Activated CD8-positive, alpha-beta memory T cell treated with anti-CD3 and anti-CD28 coated beads, Interleukin-2, amount 10 ng/mL, durations not matched to agents 7 days and 5 days (primary cell): ENCODE data around the gene PAMR1. TPM values are rescaled to one million over a fixed set of nuclear protein-coding genes. Genes with fewer than 3 reads are reported as not detected.

ENCODE experiments used
- ATAC-seq: fragments of 150-1000 bp; cut with Tn5 transposase; one replicate; pipeline ENCODE4 v1.10.0; 2021; ENCODE audit warnings: moderate library complexity
- CTCF ChIA-PET: fragments of 350-600 bp; sonication (Branson Sonifier 250); formaldehyde crosslinking; loops from one replicate; lab custom pipeline; 2021; ENCODE audit warnings: antibody characterized with exemption; lab: Charles Lee
- DNase-seq: peaks from one replicate; pipeline ENCODE4 v3.0.0-alpha.2; 2020
- H3K27ac Mint-ChIP-seq: one replicate; pipeline ENCODE4 v1.8.0; 2021; ENCODE audit warnings: mild to moderate bottlenecking, mixed read lengths
- H3K27me3 Mint-ChIP-seq: one replicate; pipeline ENCODE4 v1.8.0; 2021; ENCODE audit warnings: mixed read lengths
- H3K36me3 Mint-ChIP-seq: one replicate; pipeline ENCODE4 v1.8.0; 2021; ENCODE audit warnings: mild to moderate bottlenecking, mixed read lengths
- H3K4me1 Mint-ChIP-seq: one replicate; pipeline ENCODE4 v1.8.0; 2021; ENCODE audit warnings: mixed read lengths
- H3K4me3 Mint-ChIP-seq: one replicate; pipeline ENCODE4 v1.8.0; 2021; ENCODE audit warnings: mild to moderate bottlenecking, moderate library complexity, mixed read lengths
- H3K9me3 Mint-ChIP-seq: one replicate; pipeline ENCODE4 v1.8.0; 2022; ENCODE audit warnings: low read depth, mixed read lengths
- total RNA-seq, 2 experiments: library from RNA; stranded (reverse); gene quantifications; one replicate each; pipeline ENCODE4 v1.2.3, GENCODE V29; 2021

PAMR1 gene
- total RNA-seq, 2 experiments from 2014 or later, result not detected

GRCh38 chr11:35511666-35512065 is 13.8 kb downstream of the PAMR1 start:
- Mint-ChIP-seq H3K27ac (no peak overlapping the region), H3K4me1 (no peaks in the 10 kb centered on the region), H3K4me3 (no peak overlapping the region), H3K27me3 (peaks cover 18% of the 10 kb centered on the region), H3K9me3 (no peaks in the 10 kb centered on the region), H3K36me3 (no peaks in the 10 kb centered on the region)
- DNase-seq (no peak), ATAC-seq (no peak)
- CTCF ChIA-PET, result no interaction called here

GRCh38 chr11:35507688-35508087 is 17.7 kb downstream of the PAMR1 start:
- H3K36me3 Mint-ChIP-seq, result no peaks in the 10 kb centered on the region
- H3K4me3 Mint-ChIP-seq, result no peak overlapping the region
- no peak overlapping the region for H3K27ac Mint-ChIP-seq
- no peak for ATAC-seq
- DNase-seq, result no peak
- no peaks in the 10 kb centered on the region for H3K4me1 Mint-ChIP-seq
- CTCF ChIA-PET, result no interaction called here
- H3K9me3 Mint-ChIP-seq, result no peaks in the 10 kb centered on the region
- H3K27me3 Mint-ChIP-seq, result peaks cover 23% of the 10 kb centered on the region

GRCh38 chr11:35501776-35502175 is 23.6 kb downstream of the PAMR1 start:
- ATAC-seq (no peak), DNase-seq (no peak)
- Mint-ChIP-seq H3K9me3 (no peaks in the 10 kb centered on the region), H3K4me3 (no peak overlapping the region), H3K27ac (no peak overlapping the region), H3K4me1 (no peaks in the 10 kb centered on the region), H3K27me3 (peaks cover 12% of the 10 kb centered on the region), H3K36me3 (no peaks in the 10 kb centered on the region)
- CTCF ChIA-PET, result no interaction called here

- Mint-ChIP-seq H3K4me1 (no peaks in the 10 kb centered on the region), H3K27me3 (peaks cover 8% of the 10 kb centered on the region), H3K4me3 (no peak overlapping the region), H3K36me3 (no peaks in the 10 kb centered on the region), H3K27ac (no peak overlapping the region), H3K9me3 (no peaks in the 10 kb centered on the region)
- CTCF ChIA-PET, result no interaction called here
- DNase-seq (no peak), ATAC-seq (no peak)
Observed at GRCh38 chr11:35500744-35501143, 24.7 kb downstream of the PAMR1 start.

GRCh38 chr11:35496416-35496815 is 29.0 kb downstream of the PAMR1 start:
- no peak overlapping the region for H3K4me3 Mint-ChIP-seq
- no peak overlapping the region for H3K27ac Mint-ChIP-seq
- H3K36me3 Mint-ChIP-seq, result no peaks in the 10 kb centered on the region
- peaks cover 5% of the 10 kb centered on the region for H3K27me3 Mint-ChIP-seq
- DNase-seq, result no peak
- CTCF ChIA-PET, result interaction anchor here (0.7 kb wide), 1 partner anchor 11 kb away, joined by 3 read pairs; no protein-coding TSS in a partner anchor
- no peak for ATAC-seq
- no peaks in the 10 kb centered on the region for H3K4me1 Mint-ChIP-seq
- H3K9me3 Mint-ChIP-seq, result no peaks in the 10 kb centered on the region

- ATAC-seq, result no peak
- no peak for DNase-seq
- no peaks in the 10 kb centered on the region for H3K36me3 Mint-ChIP-seq
- no peak overlapping the region for H3K4me3 Mint-ChIP-seq
- H3K27me3 Mint-ChIP-seq, result peaks cover 9% of the 10 kb centered on the region
- H3K27ac Mint-ChIP-seq, result no peak overlapping the region
- no peaks in the 10 kb centered on the region for H3K9me3 Mint-ChIP-seq
- CTCF ChIA-PET, result no interaction called here
- H3K4me1 Mint-ChIP-seq, result no peaks in the 10 kb centered on the region
Observed at GRCh38 chr11:35494957-35495490, 30.4 kb downstream of the PAMR1 start.

- no peak overlapping the region for H3K4me3 Mint-ChIP-seq
- no peaks in the 10 kb centered on the region for H3K9me3 Mint-ChIP-seq
- H3K27me3 Mint-ChIP-seq, result peaks cover 20% of the 10 kb centered on the region
- CTCF ChIA-PET, result no interaction called here
- DNase-seq (no peak), ATAC-seq (no peak)
- H3K27ac Mint-ChIP-seq, result no peak overlapping the region
- no peaks in the 10 kb centered on the region for H3K36me3 Mint-ChIP-seq
- H3K4me1 Mint-ChIP-seq, result no peaks in the 10 kb centered on the region
Observed at GRCh38 chr11:35491231-35491871, 34.1 kb downstream of the PAMR1 start.

- Mint-ChIP-seq H3K9me3 (no peaks in the 10 kb centered on the region), H3K27me3 (peaks cover 38% of the 10 kb centered on the region), H3K27ac (no peak overlapping the region), H3K36me3 (no peaks in the 10 kb centered on the region), H3K4me3 (no peak overlapping the region), H3K4me1 (no peaks in the 10 kb centered on the region)
- DNase-seq (no peak), ATAC-seq (no peak)
- CTCF ChIA-PET, result interaction anchor here (1.0 kb wide), 1 partner anchor 655 kb away, joined by 3 read pairs; no protein-coding TSS in a partner anchor
Observed at GRCh38 chr11:35488117-35488516, 37.3 kb downstream of the PAMR1 start.

GRCh38 chr11:35487532-35488078 is 37.8 kb downstream of the PAMR1 start:
- Mint-ChIP-seq H3K4me3 (no peak overlapping the region), H3K4me1 (no peaks in the 10 kb centered on the region)

GRCh38 chr11:35486934-35487333 is 38.5 kb downstream of the PAMR1 start:
- ATAC-seq (no peak), DNase-seq (no peak)
- H3K4me3 Mint-ChIP-seq, result no peak overlapping the region
- H3K9me3 Mint-ChIP-seq, result no peaks in the 10 kb centered on the region
- H3K36me3 Mint-ChIP-seq, result no peaks in the 10 kb centered on the region
- no peaks in the 10 kb centered on the region for H3K4me1 Mint-ChIP-seq
- CTCF ChIA-PET, result interaction anchor here (1.6 kb wide), 1 partner anchor 561 kb away, joined by 3 read pairs; no protein-coding TSS in a partner anchor
- H3K27ac Mint-ChIP-seq, result no peak overlapping the region
- H3K27me3 Mint-ChIP-seq, result peaks cover 39% of the 10 kb centered on the region

More at GRCh38 chr11:35487532-35488078, 37.8 kb downstream of the PAMR1 start:
- Mint-ChIP-seq H3K9me3 (no peaks in the 10 kb centered on the region), H3K36me3 (no peaks in the 10 kb centered on the region), H3K27ac (no peak overlapping the region), H3K27me3 (peaks cover 41% of the 10 kb centered on the region)
- DNase-seq, result no peak
- CTCF ChIA-PET, result no interaction called here
- no peak for ATAC-seq

GRCh38 chr11:35486446-35486845 is 39.0 kb downstream of the PAMR1 start:
- Mint-ChIP-seq H3K27me3 (peaks cover 38% of the 10 kb centered on the region), H3K27ac (no peak overlapping the region), H3K36me3 (no peaks in the 10 kb centered on the region), H3K4me1 (no peaks in the 10 kb centered on the region), H3K4me3 (no peak overlapping the region), H3K9me3 (no peaks in the 10 kb centered on the region)
- ATAC-seq (no peak), DNase-seq (no peak)
- CTCF ChIA-PET, result interaction anchor here (1.6 to 1.8 kb wide), 2 partner anchors 561 to 563 kb away, joined by 3 to 4 read pairs; no protein-coding TSS in a partner anchor

- DNase-seq, result peak; percentile 73
- no peak overlapping the region for H3K27ac Mint-ChIP-seq
- H3K4me1 Mint-ChIP-seq, result no peaks in the 10 kb centered on the region
- H3K36me3 Mint-ChIP-seq, result no peaks in the 10 kb centered on the region
- H3K27me3 Mint-ChIP-seq, result peaks cover 35% of the 10 kb centered on the region
- peak; percentile 89 for ATAC-seq
- no peak overlapping the region for H3K4me3 Mint-ChIP-seq
- CTCF ChIA-PET, result interaction anchor here (0.8 to 1.8 kb wide), 7 partner anchors 11 to 676 kb away, joined by 3 to 4 read pairs (median 3); no protein-coding TSS in a partner anchor
- no peaks in the 10 kb centered on the region for H3K9me3 Mint-ChIP-seq
Observed at GRCh38 chr11:35485656-35486322, 39.6 kb downstream of the PAMR1 start.

- Mint-ChIP-seq H3K9me3 (no peaks in the 10 kb centered on the region), H3K27me3 (peaks cover 35% of the 10 kb centered on the region), H3K36me3 (no peaks in the 10 kb centered on the region), H3K27ac (no peak overlapping the region), H3K4me3 (no peak overlapping the region), H3K4me1 (no peaks in the 10 kb centered on the region)
- no peak for DNase-seq
- CTCF ChIA-PET, result interaction anchor here (0.8 to 1.8 kb wide), 2 partner anchors 10 to 561 kb away, joined by 3 to 4 read pairs; no protein-coding TSS in a partner anchor
- ATAC-seq, result no peak
Observed at GRCh38 chr11:35484435-35484834, 41.0 kb downstream of the PAMR1 start.
